Fibroblast of villous mesenchyme (primary cell): ENCODE results near the gene MED15. TPM values are rescaled to one million over a fixed set of nuclear protein-coding genes. Genes with fewer than 3 reads are reported as not detected.
A peak's percentile ranks its signal among the peaks of the same experiment; 100 is the strongest.

Experiments
- DNase-seq: peaks from one replicate; pipeline ENCODE4 v3.0.0-alpha.2; 2010; ENCODE audit warnings: low read depth
- H3K4me3 ChIP-seq: 2 replicates; pipeline ENCODE4 v1.5.1; 2011; ENCODE audit warnings: low read depth, mild to moderate bottlenecking, low read length
- total RNA-seq: library from RNA; depleted of rRNA; stranded (reverse); fragments of >200 nt; gene quantifications from 2 replicates; pipeline ENCODE4 v1.2.3, GENCODE V29; 2012
- TF ChIP-seq, protein P1 (sequence below): IDR thresholded peaks from 2 replicates; pipeline ENCODE4 v1.5.1; 2012; ENCODE audit warnings: low read depth, mild to moderate bottlenecking, low read length; ENCODE audit not compliant: insufficient read depth

The MED15 gene
- total RNA-seq, 1 donor, result 51.0 TPM

DNA sequence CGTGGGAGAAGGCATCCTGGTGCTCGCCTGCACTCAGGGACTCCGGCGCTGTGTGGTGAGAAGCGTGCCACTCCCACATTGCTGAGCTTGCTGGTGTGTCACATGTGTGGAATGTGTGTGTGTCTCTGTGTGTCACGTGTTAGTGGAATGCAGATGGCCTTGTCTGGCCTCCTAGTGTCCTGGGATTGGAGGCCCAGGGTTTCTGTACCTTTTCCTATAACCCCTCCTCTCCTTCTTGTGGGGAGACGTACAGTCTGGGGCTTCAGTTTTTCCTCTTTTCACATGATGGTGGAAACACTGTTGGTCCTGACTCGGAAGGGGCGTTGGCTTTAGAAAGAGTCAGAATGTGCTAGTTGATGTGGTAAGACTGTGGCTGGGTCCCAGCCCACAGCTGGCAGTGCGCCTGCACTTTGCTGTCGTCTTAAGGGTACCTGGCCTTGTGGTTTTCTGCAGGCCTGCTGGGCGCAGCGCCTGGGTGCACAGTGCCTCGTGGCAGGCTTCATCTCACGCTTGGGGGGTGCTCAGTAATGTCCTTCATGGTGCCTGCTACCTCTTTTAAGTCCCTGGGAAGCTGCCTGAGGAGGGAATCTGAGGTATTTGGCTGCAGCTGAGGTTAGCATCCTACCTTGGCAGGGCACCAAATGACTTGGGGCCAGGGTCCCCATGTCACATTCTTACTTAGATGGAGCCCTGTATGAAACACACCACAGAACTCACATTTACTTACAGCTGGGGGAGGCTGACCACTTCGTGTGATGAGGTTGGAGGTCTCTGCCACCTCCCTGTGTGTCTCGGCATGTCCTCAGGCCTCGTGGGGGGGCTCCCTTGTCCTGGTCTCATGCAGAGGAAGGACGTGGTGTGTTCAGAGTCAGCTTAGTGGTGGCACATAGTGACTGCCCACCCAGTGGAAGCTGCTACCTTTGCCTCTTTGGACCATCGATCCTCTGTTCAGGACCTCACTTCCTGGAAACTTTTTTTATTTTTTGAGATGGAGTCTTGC lies 61.9 kb downstream of the MED15 start:
- no peak overlapping the region for H3K4me3 ChIP-seq
- TF ChIP-seq, protein P1, sequence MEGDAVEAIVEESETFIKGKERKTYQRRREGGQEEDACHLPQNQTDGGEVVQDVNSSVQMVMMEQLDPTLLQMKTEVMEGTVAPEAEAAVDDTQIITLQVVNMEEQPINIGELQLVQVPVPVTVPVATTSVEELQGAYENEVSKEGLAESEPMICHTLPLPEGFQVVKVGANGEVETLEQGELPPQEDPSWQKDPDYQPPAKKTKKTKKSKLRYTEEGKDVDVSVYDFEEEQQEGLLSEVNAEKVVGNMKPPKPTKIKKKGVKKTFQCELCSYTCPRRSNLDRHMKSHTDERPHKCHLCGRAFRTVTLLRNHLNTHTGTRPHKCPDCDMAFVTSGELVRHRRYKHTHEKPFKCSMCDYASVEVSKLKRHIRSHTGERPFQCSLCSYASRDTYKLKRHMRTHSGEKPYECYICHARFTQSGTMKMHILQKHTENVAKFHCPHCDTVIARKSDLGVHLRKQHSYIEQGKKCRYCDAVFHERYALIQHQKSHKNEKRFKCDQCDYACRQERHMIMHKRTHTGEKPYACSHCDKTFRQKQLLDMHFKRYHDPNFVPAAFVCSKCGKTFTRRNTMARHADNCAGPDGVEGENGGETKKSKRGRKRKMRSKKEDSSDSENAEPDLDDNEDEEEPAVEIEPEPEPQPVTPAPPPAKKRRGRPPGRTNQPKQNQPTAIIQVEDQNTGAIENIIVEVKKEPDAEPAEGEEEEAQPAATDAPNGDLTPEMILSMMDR, result no peak
- DNase-seq, result peak; percentile 98

DNA sequence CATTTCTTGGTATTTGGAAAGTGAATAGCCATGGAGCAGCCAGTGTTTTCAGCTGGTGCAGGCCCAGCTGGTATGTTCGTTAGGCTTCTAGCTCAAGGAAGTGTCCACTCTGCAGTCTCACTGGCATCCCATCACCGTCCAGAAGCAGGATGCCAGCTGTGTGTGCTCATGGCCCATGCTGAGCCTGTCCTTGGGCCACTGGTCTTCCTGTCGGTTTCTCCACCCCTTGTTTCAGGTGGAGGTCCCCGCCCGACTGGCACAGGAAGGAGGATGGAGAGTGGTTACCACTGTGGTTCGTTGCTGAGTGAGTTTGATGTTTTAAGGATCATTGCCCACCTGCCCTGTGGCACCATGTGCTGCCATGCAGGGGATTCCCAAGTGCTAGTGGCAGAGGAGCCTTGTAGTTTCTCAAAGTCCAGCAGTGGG lies 63.7 kb downstream of the MED15 start:
- H3K4me3 ChIP-seq, result no peak overlapping the region
- TF ChIP-seq, protein P1, result no peak
- no peak for DNase-seq

DNA sequence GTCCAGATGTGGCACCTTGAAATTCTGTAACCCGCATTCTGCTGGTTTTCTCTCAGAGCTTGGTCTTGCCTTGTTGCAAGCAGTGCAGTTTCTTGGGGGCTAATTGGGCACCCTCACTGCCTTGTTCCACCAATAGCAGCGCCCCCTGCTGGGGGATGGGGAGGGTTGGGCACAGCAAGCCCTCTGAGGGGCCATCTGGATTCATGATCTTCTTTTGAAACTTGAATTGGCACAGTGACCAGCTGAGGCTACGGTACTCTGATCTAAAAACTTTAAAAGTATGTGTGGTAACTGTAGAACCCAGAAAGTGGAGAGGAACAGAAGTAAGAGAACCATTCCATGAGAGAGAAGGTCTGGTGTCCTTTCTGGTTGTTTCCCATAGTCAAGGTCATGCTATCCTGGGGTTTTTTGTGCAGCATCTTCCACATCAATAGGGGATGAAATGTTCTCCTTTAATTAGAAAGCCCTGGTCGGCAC lies 64.2 kb downstream of the MED15 start:
- TF ChIP-seq, protein P1, result peak; percentile 74
- no peak overlapping the region for H3K4me3 ChIP-seq
- DNase-seq, result peak; percentile 45

DNA sequence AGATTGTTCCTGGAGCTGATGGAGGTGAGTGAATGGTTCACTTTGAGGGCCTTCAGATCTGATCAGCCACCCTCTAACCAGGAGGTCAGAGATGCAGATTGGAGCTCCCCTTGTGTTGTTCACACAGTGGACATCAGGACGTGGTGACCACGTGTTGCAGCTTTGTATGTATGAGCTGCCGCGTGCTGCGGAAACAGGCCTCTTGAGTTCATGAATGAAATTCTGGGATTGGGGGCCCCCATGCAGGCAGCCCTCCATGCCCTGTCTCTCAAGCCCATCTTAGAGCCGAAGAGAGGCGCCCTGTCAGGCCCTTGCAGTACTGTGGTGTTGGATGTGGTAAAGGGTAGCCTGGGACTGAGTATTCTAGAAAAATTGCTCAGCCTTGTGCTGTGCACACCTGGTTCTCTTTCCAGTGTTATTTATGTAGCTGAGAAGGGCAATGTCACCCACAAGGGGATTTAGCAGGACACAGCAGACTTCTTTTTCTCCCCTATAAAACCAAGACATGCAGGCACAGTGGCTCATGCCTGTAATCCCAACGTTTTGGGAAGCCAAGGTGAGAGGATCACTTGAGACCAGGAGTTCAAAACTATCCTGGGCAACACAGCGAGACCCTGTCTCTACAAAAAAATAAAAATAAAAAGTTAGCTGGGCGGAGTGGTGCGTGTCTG lies 64.9 kb downstream of the MED15 start:
- no peak overlapping the region for H3K4me3 ChIP-seq
- TF ChIP-seq, protein P1, result no peak
- no peak for DNase-seq

DNA sequence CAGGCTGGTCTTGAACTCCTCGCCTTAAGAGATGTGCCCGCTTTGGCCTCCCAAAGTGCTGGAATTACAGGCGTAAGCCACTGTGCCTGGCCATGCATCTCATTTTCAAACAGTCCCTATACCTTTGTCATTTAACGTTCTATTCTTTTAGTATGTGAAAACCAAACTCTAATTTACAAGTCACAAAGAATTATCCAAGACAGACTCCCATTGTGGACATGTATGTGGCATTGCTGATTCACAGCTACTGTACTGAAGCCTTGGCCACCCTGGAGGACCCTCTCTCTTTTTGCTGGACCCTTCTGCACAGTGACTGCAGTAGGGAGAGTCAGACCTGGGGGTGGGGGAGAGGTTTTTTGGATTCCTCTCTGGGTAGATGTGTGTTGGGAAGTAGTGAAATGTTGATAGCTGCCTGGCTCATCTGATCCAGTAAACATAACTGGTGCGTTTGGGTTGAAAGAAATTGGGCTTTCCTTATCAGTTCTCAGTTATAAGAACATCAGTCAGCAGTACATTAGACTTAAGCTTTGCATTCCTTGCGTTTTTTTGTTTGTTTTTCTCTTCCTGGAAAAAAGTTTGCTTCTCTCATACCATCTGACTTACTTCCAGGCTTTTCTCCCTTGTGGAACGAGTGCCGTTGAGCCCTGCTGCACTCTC lies 65.9 kb downstream of the MED15 start:
- TF ChIP-seq, protein P1, result no peak
- peak; percentile 72 for DNase-seq
- H3K4me3 ChIP-seq, result no peak overlapping the region

DNA sequence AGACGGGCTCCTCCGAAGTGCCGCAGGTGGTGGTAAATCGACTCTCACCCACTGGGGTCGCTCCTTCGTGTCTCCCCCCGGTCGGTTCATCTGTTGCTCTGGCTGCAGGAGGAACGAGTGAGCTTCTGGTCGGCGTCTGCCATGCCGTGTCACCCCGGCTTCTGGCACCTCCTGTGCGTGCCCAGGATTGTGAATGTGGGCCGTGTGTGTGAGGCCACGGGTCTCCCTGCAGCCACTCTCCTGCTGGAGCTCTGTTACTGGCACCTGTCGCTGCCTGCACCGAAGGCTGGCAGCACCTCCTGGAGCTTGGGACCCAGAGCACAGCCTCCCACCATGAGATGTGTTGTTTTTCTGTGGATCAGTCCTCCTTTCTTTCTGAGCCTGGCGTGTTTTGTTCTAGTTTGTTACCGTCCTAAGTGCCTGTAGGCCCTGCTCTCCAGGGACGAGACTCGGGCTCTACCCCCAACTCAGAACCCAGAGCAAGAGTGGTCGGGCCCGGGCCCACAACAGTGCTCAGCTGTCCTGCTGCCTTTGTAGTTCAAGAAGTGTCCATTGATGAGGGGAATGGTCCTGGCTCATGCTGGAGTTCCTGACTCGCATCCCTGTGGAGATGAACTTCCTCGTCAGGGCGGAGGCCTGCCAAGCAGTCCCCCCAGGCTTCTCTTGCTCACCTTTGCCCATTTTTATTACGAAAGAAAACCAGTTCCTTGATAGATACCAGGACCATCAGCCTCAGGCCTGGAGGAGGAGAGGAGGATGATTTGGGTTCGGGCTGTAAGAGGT lies 66.6 kb downstream of the MED15 start:
- DNase-seq, result no peak
- TF ChIP-seq, protein P1, result no peak
- no peak overlapping the region for H3K4me3 ChIP-seq
